Kidney (tissue), 14 donors: ENCODE results near the gene ELAVL2. TPM values are rescaled to one million over a fixed set of nuclear protein-coding genes. Genes with fewer than 3 reads are reported as not detected.

Experiments used
- DNase-seq, 5 donors: peaks; one replicate each; pipeline ENCODE4 v3.0.0-alpha.2; 2013 to 2020
- FAIRE-seq: peaks from 2 replicates; lab custom pipeline; 2012; peaks lifted over from hg19 to GRCh38; lab: Jason Lieb, UNC
- H3K27ac ChIP-seq, 2 donors: one replicate each; pipeline ENCODE4 v1.7.0; 2013; ENCODE audit warnings: low read depth in 2 of 2, low read length in 2 of 2, inconsistent platforms in 1 of 2
- H3K27me3 ChIP-seq: one replicate; pipeline ENCODE4 v1.7.1; 2013; ENCODE audit warnings: low read length, inconsistent platforms; ENCODE audit not compliant: control insufficient read depth, insufficient read depth
- H3K36me3 ChIP-seq, 3 donors: one replicate each; pipeline versions ENCODE4 v1.7.0 to v1.7.1; 2013; ENCODE audit warnings: low read length in 3 of 3, control low read depth in 1 of 3, inconsistent platforms in 1 of 3; ENCODE audit not compliant: insufficient read depth in 3 of 3, control insufficient read depth in 2 of 3
- H3K4me1 ChIP-seq, 3 donors: one replicate each; pipeline versions ENCODE4 v1.7.0 to v1.7.1; 2013; ENCODE audit warnings: low read length in 3 of 3, inconsistent platforms in 1 of 3, low read depth in 1 of 3; ENCODE audit not compliant: control insufficient read depth in 2 of 3, insufficient read depth in 2 of 3
- H3K4me3 ChIP-seq, 3 donors: one replicate each; pipeline versions ENCODE4 v1.7.0 to v1.8.1; 2013; ENCODE audit warnings: low read length in 3 of 3, control low read depth in 1 of 3, inconsistent platforms in 1 of 3
- H3K9ac ChIP-seq, 3 donors: one replicate each; pipeline versions ENCODE4 v1.7.0 to v1.7.1; 2013; ENCODE audit warnings: low read length in 3 of 3, control low read depth in 1 of 3, inconsistent platforms in 1 of 3
- H3K9me3 ChIP-seq, 3 donors: one replicate each; pipeline versions ENCODE4 v1.7.0 to v1.7.1; 2013; ENCODE audit warnings: low read length in 3 of 3, control low read depth in 1 of 3, inconsistent platforms in 1 of 3; ENCODE audit not compliant: control insufficient read depth in 2 of 3, insufficient read depth in 1 of 3
- CTCF ChIP-seq: IDR thresholded peaks from 3 replicates; pipeline ENCODE4 v1.5.1; 2012; ENCODE audit warnings: mild to moderate bottlenecking, moderate library complexity, borderline replicate concordance; ENCODE audit not compliant: insufficient read depth; ENCODE audit errors: extremely low read depth
- intact Hi-C: fragments of 100-400 bp; cut with DNase I; formaldehyde crosslinking; loops from one replicate; pipeline ENCODE4 v1.11.1; 2022
- polyA plus RNA-seq: library from polyadenylated mRNA; stranded (reverse); fragments of 350-450 nt; fragmentation: Illumina TruSeq; extraction: RNeasy Lipid Tissue Mini Kit (QIAGEN cat#74804); gene quantifications from one replicate; pipeline ENCODE4 v1.2.3, GENCODE V29; 2014; ENCODE audit warnings: low read depth, low replicate concordance; ENCODE audit not compliant: insufficient read depth
- total RNA-seq: library from RNA; stranded (reverse); fragmentation: NEBNext Ultra II Directional; extraction: Animal tissue kit (Norgen Biotek cat#: 25700); gene quantifications from one replicate; pipeline ENCODE4 v1.2.1, GENCODE V29; 2021
- donor health status: control.
- donor health status: control.
- donor health status: control.
- donor health status: control.
- donor health status: control.
- donor health status: DM: yes; HTN: yes; CAD: no.
- donor health status: Normal renal cell carcinoma (clear cell type).

Gene ELAVL2
- total and polyA plus RNA-seq, 2 donors from 2014 or later, result 0.19 to 0.35 TPM

GRCh38 chr9:23842565-23843129 is 16.6 kb upstream of the ELAVL2 start:
- Histone ChIP-seq H3K27ac (no peak overlapping the region), H3K9me3 (no peaks in the 10 kb centered on the region), H3K27me3 (no peaks in the 10 kb centered on the region), H3K4me3 (no peak overlapping the region), H3K4me1 (no peaks in the 10 kb centered on the region), H3K9ac (no peak overlapping the region), H3K36me3 (no peaks in the 10 kb centered on the region)
- intact Hi-C loops, result no loop called here
- TF ChIP-seq CTCF, result no peak
- DNase-seq (no peak), FAIRE-seq (no peak)

GRCh38 chr9:23841304-23841703 is 15.3 kb upstream of the ELAVL2 start:
- Histone ChIP-seq H3K4me1 (no peaks in the 10 kb centered on the region), H3K27ac (no peak overlapping the region), H3K27me3 (no peaks in the 10 kb centered on the region), H3K36me3 (no peaks in the 10 kb centered on the region), H3K9ac (no peak overlapping the region), H3K4me3 (no peak overlapping the region), H3K9me3 (no peaks in the 10 kb centered on the region)
- no peak for TF ChIP-seq CTCF
- DNase-seq, result no peak
- no peak for FAIRE-seq
- intact Hi-C loops, result no loop called here

DNA sequence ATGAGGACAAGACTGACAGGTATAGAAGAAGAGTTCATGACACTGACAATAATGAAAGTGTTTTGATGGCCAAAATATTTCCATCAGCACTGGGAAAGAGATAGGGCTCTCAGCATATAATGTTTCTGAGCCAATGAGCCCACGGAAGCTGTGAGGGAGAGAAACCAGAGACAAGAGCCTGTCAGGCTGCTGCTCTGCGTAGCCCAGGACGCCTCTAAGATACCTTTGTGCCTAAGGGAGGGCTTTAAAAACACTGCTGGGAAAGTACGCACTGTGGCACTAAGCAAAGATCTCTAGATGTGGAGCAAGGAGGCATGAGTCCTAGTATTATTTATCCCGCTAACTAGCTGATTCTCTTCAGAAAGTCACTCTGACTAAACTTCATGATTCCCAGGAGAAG is 11.0 kb upstream of the ELAVL2 start:
- H3K36me3 ChIP-seq, result no peaks in the 10 kb centered on the region
- no peak overlapping the region for H3K9ac ChIP-seq
- no peaks in the 10 kb centered on the region for H3K4me1 ChIP-seq
- intact Hi-C loops, result no loop called here
- DNase-seq (no peak), FAIRE-seq (no peak)
- H3K4me3 ChIP-seq, result no peak overlapping the region
- H3K27me3 ChIP-seq, result peaks cover 4% of the 10 kb centered on the region
- TF ChIP-seq CTCF, result no peak
- H3K9me3 ChIP-seq, result no peaks in the 10 kb centered on the region
- no peak overlapping the region for H3K27ac ChIP-seq
